Activated CD4-positive, CD25-positive, alpha-beta regulatory T cell (primary cell): ENCODE data around the gene DHRS7B.

ENCODE experiments used
- DNase-seq, 4 experiments: peaks; one replicate each; lab custom pipeline; 2025; lab: John Stamatoyannopoulos, UW

The DHRS7B gene

GRCh38 chr17:21240369-21241055 lies 113.7 kb downstream of the DHRS7B start:
- DNase-seq = no peak
